ENCODE measurements around the gene CEP152. TPM values are rescaled to one million over a fixed set of nuclear protein-coding genes. Genes with fewer than 3 reads are reported as not detected.

CEP152 gene
- total RNA-seq, 4 donors from 2014 or later = 2.5 to 4.9 (median 3.5) TPM

DNA sequence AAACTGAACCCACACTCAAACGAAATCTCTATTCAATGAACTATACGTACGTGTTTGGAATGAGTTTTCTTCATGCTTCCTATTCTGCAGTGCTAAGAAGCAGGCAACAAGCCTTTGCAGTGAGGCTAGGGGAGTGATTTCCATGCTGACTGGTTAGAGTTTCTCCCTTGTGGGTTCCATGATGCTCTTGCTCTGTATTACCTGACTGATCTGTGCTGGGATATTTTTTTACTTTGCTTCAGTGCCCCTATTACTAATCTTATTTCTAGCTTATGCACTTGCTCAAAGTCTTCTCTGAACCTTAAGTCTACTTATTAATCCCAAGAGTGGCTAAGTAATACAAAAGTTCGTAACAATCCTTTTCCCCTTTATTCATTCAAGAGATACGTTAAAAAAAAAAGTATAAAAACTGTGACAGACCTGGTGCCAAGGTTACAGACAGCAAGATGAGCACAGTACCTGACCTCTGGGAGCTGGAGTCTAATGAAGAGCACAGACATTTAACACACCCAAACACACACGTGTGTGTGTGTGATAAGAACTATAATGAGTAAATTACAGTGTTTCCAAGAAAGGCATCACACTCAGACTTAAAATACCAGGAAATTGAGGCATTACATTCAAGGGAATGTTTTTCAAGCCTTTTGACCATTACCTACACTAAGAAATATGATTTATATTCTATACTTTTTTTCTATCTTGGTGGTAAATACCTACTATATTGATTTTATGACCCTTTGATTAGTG lies 114.9 kb downstream of the CEP152 start:
- no peak overlapping the region for H3K4me3 ChIP-seq (ENCODE audit: low read depth, poor library complexity, severe bottlenecking)
- 68 to 74% methylated on average over 6 of the region's 6 CpGs for WGBS, 2 donors
- TF ChIP-seq CTCF (IDR thresholded peaks at IDR 0.05) = no peak
- TF ChIP-seq POLR2A (IDR thresholded peaks at IDR 0.05) = no peak
- intact Hi-C loops (cut with DNase I; ENCODE audit: low total_unique reads) = no loop called here
- DNase-seq (ENCODE audit: low spot score in 2 of 2) = no peak

DNA sequence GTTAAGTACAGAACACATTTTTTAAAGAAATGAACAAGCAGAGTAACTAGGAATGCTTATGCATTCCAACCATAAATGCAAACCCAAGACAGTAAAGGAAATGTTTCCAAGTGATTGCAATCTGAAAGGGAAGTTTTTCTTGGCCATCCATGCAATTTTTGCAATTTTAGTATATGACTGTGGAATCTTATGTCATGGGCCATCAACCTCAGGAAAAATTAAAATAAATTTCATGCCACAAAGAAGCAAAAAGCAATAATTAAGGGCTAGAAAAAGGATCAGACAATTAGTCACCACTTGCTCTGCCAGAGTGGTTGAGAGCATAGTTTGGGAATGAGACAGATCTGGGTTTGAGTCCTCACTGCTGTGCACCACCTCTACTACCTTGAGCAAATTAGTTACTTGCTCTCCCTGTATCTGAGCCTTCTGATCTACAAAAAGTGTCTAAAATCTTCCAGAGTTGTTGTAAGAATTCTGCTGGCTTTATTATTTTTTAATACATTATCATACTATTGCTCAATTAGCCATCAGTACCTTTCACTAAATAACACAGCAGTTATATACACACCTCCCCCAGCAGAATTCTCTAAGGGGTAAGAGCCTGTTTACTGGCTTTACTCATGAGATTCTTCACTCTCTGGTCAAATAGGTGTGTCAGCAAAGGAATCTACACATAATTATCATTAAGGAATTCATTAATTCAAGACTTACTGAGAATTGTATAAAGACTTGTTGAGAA lies 115.6 kb downstream of the CEP152 start:
- intact Hi-C loops (cut with DNase I; ENCODE audit: low total_unique reads) = no loop called here
- no peak for TF ChIP-seq POLR2A (IDR thresholded peaks at IDR 0.05)
- no peak for TF ChIP-seq CTCF (IDR thresholded peaks at IDR 0.05)
- no peak for DNase-seq (ENCODE audit: low spot score in 2 of 2)
- H3K4me3 ChIP-seq (ENCODE audit: low read depth, poor library complexity, severe bottlenecking) = no peak overlapping the region

DNA sequence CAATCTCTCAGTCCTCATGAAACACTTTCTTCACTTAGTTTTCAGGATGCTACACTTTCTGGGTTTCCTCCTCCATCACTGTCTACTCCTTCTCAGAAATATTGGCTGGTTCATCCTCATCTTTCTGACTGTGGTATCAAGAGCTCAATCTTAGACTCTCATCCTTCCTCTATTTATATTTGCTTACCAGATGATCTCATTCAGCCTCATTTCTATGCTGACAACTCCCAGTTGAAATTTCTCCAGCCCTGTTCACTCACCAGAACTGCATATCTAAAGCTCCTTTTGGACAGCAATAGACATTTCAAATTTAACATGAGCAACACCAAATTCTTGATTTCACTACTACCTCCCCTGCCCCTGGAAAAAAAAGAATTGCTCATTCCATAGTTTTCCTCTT lies 117.4 kb downstream of the CEP152 start:
- intact Hi-C loops (cut with DNase I; ENCODE audit: low total_unique reads) = no loop called here
- no peak overlapping the region for H3K4me3 ChIP-seq (ENCODE audit: low read depth, poor library complexity, severe bottlenecking)
- no peak for TF ChIP-seq POLR2A (IDR thresholded peaks at IDR 0.05)
- TF ChIP-seq CTCF (IDR thresholded peaks at IDR 0.05) = no peak
- no peak for DNase-seq (ENCODE audit: low spot score in 2 of 2)

GRCh38 chr15:48688493-48688892 lies 122.4 kb downstream of the CEP152 start:
- no peak overlapping the region for H3K4me3 ChIP-seq (ENCODE audit: low read depth, poor library complexity, severe bottlenecking)
- WGBS, 2 donors = 46 to 47% methylated on average over 2 of the region's 2 CpGs
- intact Hi-C loops (cut with DNase I; ENCODE audit: low total_unique reads) = no loop called here
- no peak for TF ChIP-seq CTCF (IDR thresholded peaks at IDR 0.05)
- TF ChIP-seq POLR2A (IDR thresholded peaks at IDR 0.05) = no peak
- DNase-seq (ENCODE audit: low spot score in 2 of 2) = no peak

Other genes with a start within 250 kb of the CEP152 start
- 10 to 100 TPM; 15.0 to 59.3 (median 24.0) TPM for gene FBN1, start 165.4 kb downstream of the CEP152 start, total RNA-seq
- 100 to 1,000 TPM in 1 of 4 donors, 10 to 100 TPM in 3; 58.5 to 127 (median 78.4) TPM for gene EID1, start 67.1 kb upstream of the CEP152 start, total RNA-seq
- gene SHC4, start 152.8 kb upstream of the CEP152 start, total RNA-seq = 1 to 10 TPM in 2 of 4 donors, under 1 TPM in 2; 0.63 to 4.7 (median 1.6) TPM
- 10 to 100 TPM; 26.7 to 37.3 (median 30.7) TPM for gene SECISBP2L, start 235.4 kb upstream of the CEP152 start, total RNA-seq

All from lower leg skin (tissue), 4 donors.